HK-2 (cell line): ENCODE results near the gene SLC5A2.
"Not testable (repeated sequence)": the region's sequence is repeated elsewhere in the genome, so short reads cannot be mapped to it uniquely, and the experiment has no call there.

ENCODE experiments used
- DNase-seq: peaks from one replicate; pipeline ENCODE4 v3.0.0-alpha.2; 2018; ENCODE audit not compliant: unreplicated experiment

SLC5A2 gene

GRCh38 chr16:31528523-31529107 lies 45.7 kb downstream of the SLC5A2 start:
- no peak for DNase-seq

GRCh38 chr16:31529108-31529936 lies 46.4 kb downstream of the SLC5A2 start:
- DNase-seq, result no peak

GRCh38 chr16:31529937-31530312 lies 47.0 kb downstream of the SLC5A2 start:
- DNase-seq, result no peak

GRCh38 chr16:31530405-31530804 lies 47.5 kb downstream of the SLC5A2 start:
- no peak for DNase-seq

GRCh38 chr16:31531096-31531495 lies 48.2 kb downstream of the SLC5A2 start:
- DNase-seq, result no peak

- DNase-seq, result no peak
These were observed 49.2 kb downstream of the SLC5A2 start for GRCh38 chr16:31532120-31532519.

GRCh38 chr16:31532896-31533295 lies 50.0 kb downstream of the SLC5A2 start:
- no peak for DNase-seq

GRCh38 chr16:31535737-31536136 lies 52.8 kb downstream of the SLC5A2 start:
- no peak for DNase-seq

- DNase-seq, result no peak
These were observed 54.0 kb downstream of the SLC5A2 start for GRCh38 chr16:31536804-31537361.

- no peak for DNase-seq
These were observed 54.7 kb downstream of the SLC5A2 start for GRCh38 chr16:31537362-31538242.

GRCh38 chr16:31538243-31538598 lies 55.3 kb downstream of the SLC5A2 start:
- not testable (repeated sequence) for DNase-seq

GRCh38 chr16:31539762-31540161 lies 56.8 kb downstream of the SLC5A2 start:
- DNase-seq, result not testable (repeated sequence)
